Brain microvascular endothelial cell (primary cell): Measurements from ENCODE around the gene SMOC2.

Experiments used
- DNase-seq: peaks from one replicate; pipeline ENCODE4 v3.0.0-alpha.2; 2020
- H3K27ac ChIP-seq: fragments of 250-450 bp; sonication (Bioruptor Pico); 2 replicates; pipeline ENCODE4 v1.5.1; 2020; ENCODE audit warnings: mild to moderate bottlenecking, moderate library complexity
- H3K27me3 ChIP-seq: fragments of 250-450 bp; sonication (Bioruptor Pico); replicated peaks from 2 replicates; pipeline ENCODE4 v1.5.1; 2020; ENCODE audit warnings: mild to moderate bottlenecking
- H3K36me3 ChIP-seq: fragments of 250-450 bp; sonication (Bioruptor Pico); replicated peaks from 2 replicates; pipeline ENCODE4 v1.5.1; 2020; ENCODE audit warnings: mild to moderate bottlenecking
- H3K4me3 ChIP-seq: 2 replicates; pipeline ENCODE4 v1.5.1; 2011; ENCODE audit warnings: low read depth, mild to moderate bottlenecking, control low read depth, low read length, moderate library complexity
- in situ Hi-C: cut with HindIII; loops from 2 replicates; pipeline ENCODE4 v1.10.0; 2017; ENCODE audit warnings: low sequenced_read_pairs, low pct_ligation_motif_present
- TF ChIP-seq, protein P1 (sequence below): IDR thresholded peaks from 2 replicates; pipeline ENCODE4 v1.5.1; 2011; ENCODE audit warnings: low read depth, mild to moderate bottlenecking, moderate library complexity, low read length, control low read depth, inconsistent platforms; ENCODE audit errors: missing control alignments

SMOC2 gene

DNA sequence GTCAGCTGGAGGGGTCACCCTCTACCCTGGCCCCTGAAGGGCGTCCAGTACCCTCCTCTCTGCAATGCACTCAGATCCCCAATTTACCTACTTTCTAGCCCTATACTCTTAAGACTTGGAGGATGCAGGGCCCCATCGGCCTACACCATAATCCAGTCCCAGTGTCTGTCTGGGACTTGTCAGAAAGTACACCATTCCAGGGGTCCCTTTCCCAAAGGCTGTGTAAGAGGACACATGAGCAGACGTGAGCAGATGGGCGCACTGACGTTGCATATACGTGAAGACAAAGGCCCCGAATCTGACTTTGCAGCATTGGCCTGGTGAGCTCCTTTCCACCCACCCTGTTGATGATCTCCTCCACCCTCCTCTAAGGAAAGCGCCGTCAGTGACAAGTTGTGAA, 20.9 kb upstream of the SMOC2 start:
- TF ChIP-seq, protein P1, sequence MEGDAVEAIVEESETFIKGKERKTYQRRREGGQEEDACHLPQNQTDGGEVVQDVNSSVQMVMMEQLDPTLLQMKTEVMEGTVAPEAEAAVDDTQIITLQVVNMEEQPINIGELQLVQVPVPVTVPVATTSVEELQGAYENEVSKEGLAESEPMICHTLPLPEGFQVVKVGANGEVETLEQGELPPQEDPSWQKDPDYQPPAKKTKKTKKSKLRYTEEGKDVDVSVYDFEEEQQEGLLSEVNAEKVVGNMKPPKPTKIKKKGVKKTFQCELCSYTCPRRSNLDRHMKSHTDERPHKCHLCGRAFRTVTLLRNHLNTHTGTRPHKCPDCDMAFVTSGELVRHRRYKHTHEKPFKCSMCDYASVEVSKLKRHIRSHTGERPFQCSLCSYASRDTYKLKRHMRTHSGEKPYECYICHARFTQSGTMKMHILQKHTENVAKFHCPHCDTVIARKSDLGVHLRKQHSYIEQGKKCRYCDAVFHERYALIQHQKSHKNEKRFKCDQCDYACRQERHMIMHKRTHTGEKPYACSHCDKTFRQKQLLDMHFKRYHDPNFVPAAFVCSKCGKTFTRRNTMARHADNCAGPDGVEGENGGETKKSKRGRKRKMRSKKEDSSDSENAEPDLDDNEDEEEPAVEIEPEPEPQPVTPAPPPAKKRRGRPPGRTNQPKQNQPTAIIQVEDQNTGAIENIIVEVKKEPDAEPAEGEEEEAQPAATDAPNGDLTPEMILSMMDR, result no peak
- no peak for DNase-seq
- H3K4me3 ChIP-seq, result no peak overlapping the region
- in situ Hi-C loops, result no loop called here
- no peaks in the 10 kb centered on the region for H3K36me3 ChIP-seq
- H3K27me3 ChIP-seq, result no peaks in the 10 kb centered on the region
- H3K27ac ChIP-seq, result no peak overlapping the region

DNA sequence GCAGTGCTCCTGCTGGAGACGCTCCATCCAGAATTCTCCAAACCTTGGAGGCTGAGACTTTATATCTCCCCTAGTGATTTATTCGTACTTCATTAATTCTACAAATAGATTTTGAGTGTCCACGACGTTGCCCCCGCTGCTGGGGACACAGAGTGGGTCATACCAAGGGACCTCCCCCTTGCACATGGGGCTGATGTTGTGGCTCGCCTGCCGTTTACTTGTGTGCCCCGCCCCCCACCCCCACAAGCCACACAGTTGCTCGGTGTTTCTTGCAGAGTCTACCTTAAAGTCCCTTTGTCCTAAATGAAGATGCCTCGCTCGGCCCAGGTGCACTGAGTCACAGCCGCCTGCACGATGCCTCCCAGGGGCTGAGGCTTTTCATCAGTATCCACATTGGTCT, 20.3 kb upstream of the SMOC2 start:
- in situ Hi-C loops, result no loop called here
- H3K27me3 ChIP-seq, result no peaks in the 10 kb centered on the region
- no peaks in the 10 kb centered on the region for H3K36me3 ChIP-seq
- H3K4me3 ChIP-seq, result no peak overlapping the region
- H3K27ac ChIP-seq, result no peak overlapping the region
- no peak for DNase-seq
- TF ChIP-seq, protein P1, result no peak

DNA sequence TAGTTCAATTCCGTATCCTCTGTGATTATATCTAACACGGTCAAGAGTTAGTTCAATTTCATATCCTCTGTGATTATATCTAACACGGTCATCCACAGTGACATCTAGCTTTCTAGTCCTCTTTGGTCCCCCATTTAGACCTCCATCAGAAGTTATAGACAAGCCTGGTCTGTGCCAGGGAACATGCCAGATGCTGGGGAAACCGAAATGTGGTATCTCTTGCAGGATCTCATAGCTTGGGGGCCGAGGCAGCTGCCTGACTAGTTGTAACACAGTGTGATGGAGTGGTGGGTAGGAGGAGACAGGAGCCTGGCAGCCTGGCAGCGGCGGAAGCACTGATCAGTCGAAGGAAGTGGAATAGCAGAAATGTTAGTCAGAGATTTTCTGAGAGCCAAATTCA, 13.8 kb upstream of the SMOC2 start:
- DNase-seq, result no peak
- Histone ChIP-seq H3K27me3 (no peaks in the 10 kb centered on the region), H3K36me3 (no peaks in the 10 kb centered on the region), H3K4me3 (no peak overlapping the region), H3K27ac (no peak overlapping the region)
- in situ Hi-C loops, result no loop called here
- TF ChIP-seq, protein P1, result no peak

DNA sequence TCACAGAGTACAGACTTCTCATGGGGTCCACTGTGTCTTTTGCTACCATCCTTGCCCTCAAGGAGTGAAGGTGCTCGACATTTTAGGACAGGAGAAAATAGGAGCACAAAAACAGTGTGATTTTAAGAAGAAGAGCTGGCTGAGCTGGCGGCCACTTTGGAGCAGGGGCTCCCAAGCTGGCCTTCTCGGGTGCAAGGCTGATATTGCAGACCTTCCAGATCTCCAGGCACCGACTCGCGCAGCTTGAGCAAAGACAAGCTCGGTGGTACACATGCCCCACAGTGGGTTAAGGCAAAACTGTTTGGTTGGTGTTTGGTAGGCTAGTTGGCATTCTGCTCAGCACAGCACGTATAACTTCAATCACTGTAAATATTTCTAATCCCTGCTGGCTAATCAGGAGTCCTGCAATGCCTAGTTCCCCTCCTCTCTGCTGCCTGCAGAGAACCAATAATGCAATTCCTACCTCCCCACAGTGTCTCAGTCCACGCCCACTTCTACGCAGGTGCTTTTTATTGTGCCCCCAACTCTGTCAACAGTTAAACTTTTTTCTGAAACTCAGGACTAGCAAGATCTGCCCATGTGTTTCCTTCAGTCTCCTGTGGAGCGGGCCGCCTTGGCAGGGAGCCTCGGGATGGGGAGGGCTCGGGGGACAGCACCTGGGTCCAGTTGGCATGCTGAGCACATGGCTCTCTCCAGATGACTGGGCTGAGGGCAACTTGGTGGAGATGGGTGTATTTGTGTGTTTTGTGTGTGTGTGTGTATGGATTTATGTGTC, 12.7 kb upstream of the SMOC2 start:
- in situ Hi-C loops, result no loop called here
- Histone ChIP-seq H3K27ac (no peak overlapping the region), H3K4me3 (no peak overlapping the region), H3K36me3 (no peaks in the 10 kb centered on the region), H3K27me3 (no peaks in the 10 kb centered on the region)
- TF ChIP-seq, protein P1, result no peak
- no peak for DNase-seq

- H3K27ac ChIP-seq, result no peak overlapping the region
- H3K27me3 ChIP-seq, result no peaks in the 10 kb centered on the region
- H3K36me3 ChIP-seq, result no peaks in the 10 kb centered on the region
- TF ChIP-seq, protein P1, result no peak
- no peak for DNase-seq
- H3K4me3 ChIP-seq, result no peak overlapping the region
- in situ Hi-C loops, result no loop called here
Observed at GRCh38 chr6:168428863-168429262, 12.1 kb upstream of the SMOC2 start.

- TF ChIP-seq, protein P1, result no peak
- in situ Hi-C loops, result no loop called here
- H3K27ac ChIP-seq, result no peak overlapping the region
- DNase-seq, result no peak
- H3K27me3 ChIP-seq, result no peaks in the 10 kb centered on the region
- no peaks in the 10 kb centered on the region for H3K36me3 ChIP-seq
- no peak overlapping the region for H3K4me3 ChIP-seq
Observed at GRCh38 chr6:168432196-168432595, 8.8 kb upstream of the SMOC2 start.
